GM19395 (cell line): ENCODE data around the gene PRPF40B.

ENCODE experiments used
- ATAC-seq: cut with Tn5 transposase; IDR thresholded peaks from one replicate; pipeline ENCODE4 v1.9.1; 2021; ENCODE audit warnings: mild to moderate bottlenecking, moderate library complexity; ENCODE audit not compliant: unreplicated experiment

Gene PRPF40B

GRCh38 chr12:49655595-49656236, 32.4 kb downstream of the PRPF40B start:
- no peak for ATAC-seq

GRCh38 chr12:49658276-49658675, 34.9 kb downstream of the PRPF40B start:
- ATAC-seq: no peak

GRCh38 chr12:49659753-49660152, 36.4 kb downstream of the PRPF40B start:
- ATAC-seq: no peak

- peak; percentile 42 for ATAC-seq
Observed at GRCh38 chr12:49661191-49661590, 37.8 kb downstream of the PRPF40B start.

GRCh38 chr12:49661746-49662145, 38.4 kb downstream of the PRPF40B start:
- ATAC-seq: no peak

- ATAC-seq: peak; percentile 63
Observed at GRCh38 chr12:49662998-49663843, 39.9 kb downstream of the PRPF40B start.

- no peak for ATAC-seq
Observed at GRCh38 chr12:49664167-49664566, 40.8 kb downstream of the PRPF40B start.

GRCh38 chr12:49664591-49665239, 41.4 kb downstream of the PRPF40B start:
- ATAC-seq: peak; percentile 82

- no peak for ATAC-seq
Observed at GRCh38 chr12:49665384-49665783, 42.0 kb downstream of the PRPF40B start.

GRCh38 chr12:49666176-49666575, 42.8 kb downstream of the PRPF40B start:
- ATAC-seq: no peak

- no peak for ATAC-seq
Observed at GRCh38 chr12:49667325-49668090, 44.1 kb downstream of the PRPF40B start.

- ATAC-seq: no peak
Observed at GRCh38 chr12:49669796-49670195, 46.4 kb downstream of the PRPF40B start.

GRCh38 chr12:49671031-49671765, 47.8 kb downstream of the PRPF40B start:
- ATAC-seq: no peak

GRCh38 chr12:49672301-49673217, 49.2 kb downstream of the PRPF40B start:
- no peak for ATAC-seq

GRCh38 chr12:49673446-49674317, 50.3 kb downstream of the PRPF40B start:
- no peak for ATAC-seq

- ATAC-seq: no peak
Observed at GRCh38 chr12:49674318-49674981, 51.1 kb downstream of the PRPF40B start.

- ATAC-seq: no peak
Observed at GRCh38 chr12:49675137-49675536, 51.8 kb downstream of the PRPF40B start.

GRCh38 chr12:49678711-49679110, 55.4 kb downstream of the PRPF40B start:
- ATAC-seq: no peak
